ENCODE measurements around the gene RPGR.

Gene RPGR

GRCh38 chrX:38236901-38237615 is 90.3 kb downstream of the RPGR start:
- DNase-seq (ENCODE audit: low read depth in 1 of 2, low spot score in 1 of 2) = no peak
- Histone ChIP-seq H3K27ac (replicated peaks) (no peak overlapping the region), H3K27me3 (ENCODE audit: insufficient read depth, poor library complexity, severe bottlenecking) (no peaks in the 10 kb centered on the region), H3K4me3 (replicated peaks; ENCODE audit: insufficient read depth, low read length) (no peak overlapping the region)
- TF ChIP-seq GABPA (IDR thresholded peaks at IDR 0.05; ENCODE audit: low read depth) (no peak), POLR2AphosphoS5 (IDR thresholded peaks at IDR 0.05; ENCODE audit: low read depth) (no peak), REST (IDR thresholded peaks at IDR 0.05; ENCODE audit: insufficient replicate concordance, low read depth) (no peak), SPI1 (IDR thresholded peaks at IDR 0.05; ENCODE audit: borderline replicate concordance, low read depth) (no peak), CTCF (IDR thresholded peaks at IDR 0.05; ENCODE audit: insufficient read depth, low read length) (no peak)

- no peak overlapping the region for H3K4me3 ChIP-seq (replicated peaks; ENCODE audit: insufficient read depth, low read length)
- H3K27ac ChIP-seq (replicated peaks) = no peak overlapping the region
- no peaks in the 10 kb centered on the region for H3K27me3 ChIP-seq (ENCODE audit: insufficient read depth, poor library complexity, severe bottlenecking)
- TF ChIP-seq REST (IDR thresholded peaks at IDR 0.05; ENCODE audit: insufficient replicate concordance, low read depth) = no peak
- DNase-seq (ENCODE audit: low read depth in 1 of 2, low spot score in 1 of 2) = no peak
Observed at GRCh38 chrX:38233891-38234667, 93.2 kb downstream of the RPGR start.

GRCh38 chrX:38232079-38232686 is 95.1 kb downstream of the RPGR start:
- no peak overlapping the region for H3K27ac ChIP-seq (replicated peaks)
- H3K4me3 ChIP-seq (replicated peaks; ENCODE audit: insufficient read depth, low read length) = no peak overlapping the region
- DNase-seq (ENCODE audit: low read depth in 1 of 2, low spot score in 1 of 2) = no peak
- TF ChIP-seq POLR2AphosphoS5 (IDR thresholded peaks at IDR 0.05; ENCODE audit: low read depth) (no peak), REST (IDR thresholded peaks at IDR 0.05; ENCODE audit: insufficient replicate concordance, low read depth) (no peak), GABPA (IDR thresholded peaks at IDR 0.05; ENCODE audit: low read depth) (no peak), SPI1 (IDR thresholded peaks at IDR 0.05; ENCODE audit: borderline replicate concordance, low read depth) (no peak), CTCF (IDR thresholded peaks at IDR 0.05; ENCODE audit: insufficient read depth, low read length) (no peak)
- no peaks in the 10 kb centered on the region for H3K27me3 ChIP-seq (ENCODE audit: insufficient read depth, poor library complexity, severe bottlenecking)

Measured in HL-60 (cell line).